NCI-H1092 (cell line): ENCODE results near the gene ADAMTSL2.
A peak's percentile ranks its signal among the peaks of the same experiment; 100 is the strongest.

Source experiments
- DNase-seq: peaks from one replicate; lab custom pipeline; 2025; lab: John Stamatoyannopoulos, UW

ADAMTSL2 gene

GRCh38 chr9:133575186-133576030 lies 40.9 kb downstream of the ADAMTSL2 start:
- DNase-seq: no peak

DNA sequence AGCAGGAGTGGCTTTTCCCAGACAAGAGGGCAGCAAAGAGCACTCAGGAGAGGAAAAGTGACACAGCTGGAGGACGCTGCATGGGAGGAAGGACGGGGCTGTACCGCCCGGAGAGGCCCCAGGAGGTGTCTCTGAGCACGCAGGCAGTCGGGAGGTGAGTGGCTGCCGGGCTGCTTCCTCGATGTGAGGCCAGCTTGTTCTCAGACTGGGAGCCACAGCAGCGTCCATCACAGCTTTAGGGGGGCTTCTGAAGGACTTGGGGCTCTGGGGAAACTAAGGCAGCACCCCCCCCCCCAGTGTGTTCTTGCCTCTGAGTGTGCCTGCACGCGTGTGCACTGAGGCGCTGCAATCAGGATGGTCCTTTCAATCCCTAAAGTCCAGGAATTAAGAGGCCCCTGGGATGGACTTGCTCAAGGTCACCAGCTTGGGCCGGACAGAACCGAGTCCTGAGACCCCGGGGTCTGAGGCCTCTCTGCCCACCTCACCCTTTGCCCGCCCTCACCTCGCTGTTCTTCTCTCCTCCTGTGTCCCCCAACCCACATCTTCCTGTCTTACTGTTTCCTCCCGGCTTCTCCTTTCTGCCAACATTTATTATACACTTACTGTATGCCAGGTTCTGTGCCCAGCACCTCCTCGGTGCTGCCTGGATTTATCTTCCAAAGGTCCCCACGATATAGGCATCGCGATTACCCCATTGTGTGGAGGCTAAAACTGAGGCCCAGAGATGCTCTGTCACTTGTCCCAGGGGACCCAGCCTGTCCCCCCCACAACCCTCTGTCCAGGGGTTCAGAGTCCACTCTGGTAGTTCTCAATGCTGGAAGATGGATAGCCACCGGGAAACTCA lies 41.7 kb downstream of the ADAMTSL2 start:
- DNase-seq: no peak

GRCh38 chr9:133576875-133577736 lies 42.6 kb downstream of the ADAMTSL2 start:
- DNase-seq: no peak

- DNase-seq: no peak
Observed at GRCh38 chr9:133577737-133578112, 43.2 kb downstream of the ADAMTSL2 start.

DNA sequence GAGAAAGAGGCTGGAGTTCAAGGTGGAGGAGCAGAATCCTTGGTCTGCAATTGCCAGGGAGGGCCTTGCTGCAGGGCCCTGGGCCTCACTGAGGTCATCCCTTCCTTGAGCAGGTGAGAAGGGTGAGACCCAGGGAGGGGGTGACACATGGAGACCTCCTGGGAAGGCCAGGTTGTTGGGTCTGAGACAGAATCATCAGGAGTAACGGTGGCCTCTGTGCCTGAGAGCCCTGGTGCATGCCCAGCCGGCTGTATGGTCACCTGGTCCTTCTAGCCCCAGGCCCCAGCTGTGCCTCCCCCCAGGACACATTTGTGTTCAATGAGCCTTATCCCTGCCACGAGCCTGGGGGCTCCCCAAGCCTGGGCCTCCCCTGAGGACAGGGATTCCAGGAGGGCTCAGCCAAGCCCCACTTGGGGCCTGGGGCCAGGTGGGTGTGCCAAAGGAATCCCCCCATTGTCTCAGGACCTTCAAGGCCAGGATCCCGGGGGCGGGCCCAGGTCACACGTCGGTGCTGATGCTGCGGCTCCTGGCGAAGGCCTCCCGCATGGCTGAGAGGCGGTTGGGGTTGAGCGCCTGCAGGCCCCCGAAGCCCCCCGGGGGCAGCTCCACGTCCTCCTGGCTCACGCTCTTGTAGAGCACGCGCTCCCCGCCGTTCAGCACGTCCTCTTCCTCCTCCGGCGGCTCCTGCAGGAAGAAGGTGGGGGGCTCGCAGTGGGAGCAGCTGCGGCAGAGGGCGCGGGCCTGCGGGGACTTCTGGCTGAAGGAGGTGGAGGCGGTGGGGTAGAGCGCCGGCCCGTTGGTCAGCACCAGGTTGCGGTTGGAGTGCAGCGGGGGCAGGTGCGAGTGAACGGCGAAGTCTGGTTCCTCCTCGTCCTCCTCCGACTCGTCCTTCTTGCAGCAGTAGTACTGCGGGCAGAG lies 44.3 kb downstream of the ADAMTSL2 start:
- no peak for DNase-seq

GRCh38 chr9:133579601-133580418 lies 45.3 kb downstream of the ADAMTSL2 start:
- no peak for DNase-seq

GRCh38 chr9:133580419-133580738 lies 45.9 kb downstream of the ADAMTSL2 start:
- DNase-seq: no peak

DNA sequence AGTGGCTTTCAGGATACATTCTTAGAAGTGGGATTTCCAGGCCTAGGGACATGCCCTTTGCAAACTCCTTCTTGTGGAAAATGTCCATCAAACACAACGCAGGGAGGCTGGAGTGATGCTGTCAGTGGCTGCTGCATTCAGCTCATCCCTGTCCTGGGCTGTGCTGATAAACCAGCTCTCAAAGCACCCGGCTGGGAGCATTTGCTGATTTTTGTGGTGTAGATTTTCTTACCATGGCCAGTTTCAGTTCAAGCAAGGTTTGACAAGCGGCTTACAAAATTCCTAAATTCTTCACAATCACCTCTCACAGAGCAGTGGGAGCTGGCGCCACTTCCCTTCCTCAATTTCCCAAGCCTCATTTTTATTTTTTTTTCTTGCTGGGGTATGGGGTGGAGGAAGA lies 46.5 kb downstream of the ADAMTSL2 start:
- DNase-seq: no peak

- no peak for DNase-seq
Observed at GRCh38 chr9:133581513-133582343, 47.2 kb downstream of the ADAMTSL2 start.

DNA sequence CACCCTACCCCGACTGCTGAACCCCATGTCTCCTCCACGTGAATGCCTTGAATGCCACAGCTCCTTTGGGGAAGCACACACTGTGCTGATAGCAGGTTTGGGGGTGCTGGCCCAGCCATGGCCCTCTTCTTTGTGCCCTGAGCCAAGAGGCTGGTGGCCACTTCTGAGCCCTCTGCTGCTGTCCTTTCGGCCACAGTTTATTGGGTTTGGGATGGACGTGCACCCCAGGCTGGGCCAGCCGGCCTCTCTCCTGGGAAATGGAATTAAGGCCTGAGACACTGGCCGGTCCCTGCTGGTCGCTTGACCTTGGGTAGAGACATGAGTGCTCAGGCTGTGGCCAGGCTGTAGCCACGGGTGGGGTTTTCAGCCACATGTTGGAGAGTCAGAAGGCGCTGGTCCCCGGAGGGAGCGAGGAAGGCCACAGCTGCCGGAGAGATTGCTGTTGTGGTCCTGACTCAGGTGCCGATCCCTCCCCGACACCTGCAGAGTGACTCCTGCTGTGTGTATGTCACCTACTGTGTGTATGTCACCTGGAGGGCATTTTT lies 48.1 kb downstream of the ADAMTSL2 start:
- no peak for DNase-seq

DNA sequence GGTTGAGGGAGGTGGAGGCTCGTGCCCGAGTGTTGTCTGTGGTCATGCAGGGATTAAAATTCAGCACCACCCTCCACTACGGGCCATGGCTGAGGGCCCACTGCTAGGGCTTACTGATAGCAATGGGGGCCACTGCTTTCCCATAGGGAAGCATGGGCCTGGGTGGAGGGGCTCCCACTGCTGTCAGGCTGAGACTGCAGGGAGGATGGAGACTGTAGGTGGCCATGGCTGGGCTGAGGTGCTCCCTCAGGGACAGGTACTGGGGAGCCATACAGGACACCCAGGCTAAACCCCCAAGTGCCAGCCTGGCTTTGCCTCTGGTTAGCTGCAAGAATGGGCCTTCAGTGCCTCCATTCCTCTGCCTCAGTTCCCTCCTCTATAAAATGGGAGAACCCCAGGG lies 48.6 kb downstream of the ADAMTSL2 start:
- DNase-seq: no peak

GRCh38 chr9:133583586-133583985 lies 49.1 kb downstream of the ADAMTSL2 start:
- DNase-seq: peak; percentile 39

DNA sequence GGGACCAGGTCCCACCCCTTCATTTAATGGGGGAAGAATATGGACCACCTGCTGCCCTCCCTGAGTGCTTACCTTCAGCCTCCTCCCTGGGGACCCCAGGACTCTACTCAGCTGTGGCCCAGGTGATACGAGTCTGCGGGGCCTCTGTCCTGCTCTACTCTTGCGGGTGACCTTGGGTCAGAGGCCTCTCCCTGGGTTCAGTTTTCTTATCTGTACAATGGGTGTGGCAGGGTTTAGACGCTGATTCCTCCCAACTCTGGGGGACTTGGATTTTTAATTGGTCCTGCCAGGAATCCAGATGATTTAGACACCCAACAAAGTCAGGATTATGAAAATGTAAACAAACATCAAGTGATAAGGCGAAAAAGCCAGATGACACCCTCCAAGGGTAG lies 49.7 kb downstream of the ADAMTSL2 start:
- DNase-seq: no peak

GRCh38 chr9:133584559-133585476 lies 50.3 kb downstream of the ADAMTSL2 start:
- peak; percentile 96 for DNase-seq

GRCh38 chr9:133585481-133586351 lies 51.2 kb downstream of the ADAMTSL2 start:
- no peak for DNase-seq

- DNase-seq: no peak
Observed at GRCh38 chr9:133587051-133587450, 52.5 kb downstream of the ADAMTSL2 start.

- DNase-seq: no peak
Observed at GRCh38 chr9:133587466-133587865, 53.0 kb downstream of the ADAMTSL2 start.
